HuH-7 (cell line): Measurements from ENCODE around the gene ABI2.
A peak's percentile ranks its signal among the peaks of the same experiment; 100 is the strongest.
"Not testable (repeated sequence)": the region's sequence is repeated elsewhere in the genome, so short reads cannot be mapped to it uniquely, and the experiment has no call there.

Experiments used
- DNase-seq: peaks from one replicate; pipeline ENCODE4 v3.0.0; 2011; ENCODE audit warnings: low spot score

Gene ABI2

DNA sequence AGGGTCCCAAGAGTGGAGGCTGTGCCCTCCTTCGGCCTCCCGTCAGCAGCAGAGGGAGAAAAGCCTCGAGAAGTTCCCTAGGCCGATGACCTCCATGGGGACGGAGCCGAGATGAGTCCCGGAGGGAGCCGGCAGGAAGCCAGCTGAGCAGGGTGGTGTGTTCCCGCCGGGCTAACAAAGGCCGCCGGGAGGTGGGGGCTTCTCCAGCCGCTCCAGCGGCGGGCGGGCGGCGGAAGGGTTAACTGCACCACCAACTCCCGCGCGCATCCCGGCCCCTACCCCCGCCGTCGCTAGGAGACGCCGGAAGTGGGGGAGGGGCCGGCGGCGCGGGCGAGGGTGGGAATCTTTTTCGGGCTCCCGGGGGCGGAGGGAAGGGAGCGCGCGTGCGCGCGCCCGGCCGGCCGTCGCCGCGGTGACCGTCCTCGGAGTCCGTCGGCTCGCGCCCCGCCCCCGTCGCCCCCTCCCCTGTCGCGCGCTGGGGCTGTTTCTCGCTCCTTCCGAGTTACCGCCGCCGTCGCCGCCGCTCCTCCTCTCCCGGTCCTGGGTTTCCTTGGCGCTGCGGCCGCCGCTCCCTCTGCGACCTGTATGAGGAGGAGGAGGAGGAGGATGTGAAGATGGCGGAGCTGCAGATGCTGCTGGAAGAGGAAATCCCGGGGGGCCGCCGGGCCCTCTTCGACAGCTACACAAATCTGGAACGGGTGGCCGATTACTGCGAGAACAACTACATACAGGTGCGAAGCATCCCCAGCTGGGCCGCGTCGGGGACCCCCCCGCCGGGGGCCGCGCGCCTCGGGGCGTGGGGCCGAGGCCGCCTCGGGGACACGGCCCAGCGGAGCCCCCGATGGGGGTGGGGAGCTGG lies at the start of gene ABI2:
Gene ABI2 (plus strand): TSS at position 494 of the 859 bp plus-strand sequence. CDS start 121 bp downstream, at position 615.
- peak; percentile 96 for DNase-seq

DNA sequence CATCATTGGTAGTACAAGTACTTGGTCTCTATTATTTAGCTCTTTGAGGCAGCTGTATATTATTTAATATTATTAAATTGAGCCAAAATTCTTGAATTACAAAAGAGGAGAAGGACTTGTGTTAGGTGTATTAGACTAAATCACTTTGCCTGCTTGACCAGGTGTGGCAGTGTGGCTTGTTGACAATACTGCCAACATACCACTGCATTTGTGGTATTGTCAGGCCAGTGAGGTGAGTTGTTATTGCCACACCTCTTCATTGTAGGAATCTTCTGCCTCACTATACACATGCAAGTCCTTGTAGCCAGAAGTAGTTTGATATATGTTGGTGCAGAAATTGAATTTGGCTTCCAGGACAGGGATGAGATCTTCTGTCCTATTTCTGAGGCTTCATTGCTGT lies 48.9 kb upstream of the ABI2 start:
- DNase-seq, result no peak

DNA sequence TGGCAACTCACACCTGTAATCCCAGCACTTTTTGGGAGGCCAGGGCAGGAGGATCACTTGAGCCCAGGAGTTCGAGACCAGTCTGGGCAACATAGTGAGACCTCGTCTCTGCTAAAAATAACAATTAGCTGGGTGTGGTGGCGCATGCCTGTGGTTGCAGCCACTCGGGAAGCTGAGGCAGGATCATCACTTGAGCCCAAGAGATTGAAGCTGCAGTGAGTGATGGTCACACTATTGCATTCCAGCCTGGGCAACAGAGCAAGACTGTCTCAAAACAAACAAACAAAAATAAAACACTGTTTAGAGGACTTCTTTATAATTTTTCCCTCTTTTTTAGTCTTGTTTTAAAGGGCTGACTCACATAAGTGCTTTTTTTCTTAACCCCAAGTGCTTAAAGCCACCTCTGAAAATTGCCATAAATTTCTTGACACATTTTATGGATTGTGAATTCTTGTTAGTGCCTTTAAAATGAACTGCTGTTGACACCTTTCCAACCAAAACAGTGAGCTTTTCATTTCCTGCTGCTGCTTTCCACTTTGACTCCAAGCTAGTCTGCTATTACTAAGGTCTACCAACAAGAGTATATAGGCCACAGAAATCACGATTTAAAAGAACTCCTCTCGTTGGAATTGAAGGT lies 47.6 kb upstream of the ABI2 start:
- DNase-seq, result no peak

DNA sequence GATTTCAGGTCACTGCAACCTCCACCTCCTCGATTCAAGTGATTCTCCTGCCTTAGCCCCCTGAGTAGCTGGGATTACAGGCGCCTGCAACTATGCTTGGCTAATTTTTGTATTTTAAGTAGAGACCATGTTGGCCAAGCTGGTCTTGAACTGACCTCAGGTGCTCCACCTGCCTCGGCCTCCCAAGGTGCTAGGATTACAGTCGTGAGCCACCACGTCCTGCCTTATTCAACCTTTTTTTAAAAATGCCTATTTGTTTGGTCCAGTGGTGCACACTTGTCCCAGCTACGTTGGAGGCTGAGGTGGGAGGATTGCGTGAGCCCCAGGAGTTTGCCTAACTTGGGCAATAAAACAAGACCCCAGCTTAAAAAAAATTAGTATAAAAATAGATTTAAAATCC lies 46.1 kb upstream of the ABI2 start:
- no peak for DNase-seq

DNA sequence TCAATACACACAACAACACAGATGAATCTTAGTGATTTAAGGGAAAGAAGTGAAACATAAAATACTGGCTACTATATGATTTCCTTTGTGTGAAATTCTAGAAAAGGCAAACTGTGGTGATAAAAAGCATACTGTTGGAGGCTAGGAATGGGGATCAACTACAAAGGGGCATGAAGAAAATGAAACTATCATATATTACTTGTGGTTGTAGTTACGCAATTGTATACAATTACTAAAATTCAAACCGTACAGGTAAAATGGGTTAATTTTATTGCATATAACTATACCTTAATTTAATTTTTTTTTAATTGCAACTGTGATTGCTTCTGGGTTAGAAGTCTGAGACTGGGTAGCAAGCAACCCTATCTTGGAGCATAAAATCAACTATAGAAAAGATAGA lies 41.7 kb upstream of the ABI2 start:
- no peak for DNase-seq

DNA sequence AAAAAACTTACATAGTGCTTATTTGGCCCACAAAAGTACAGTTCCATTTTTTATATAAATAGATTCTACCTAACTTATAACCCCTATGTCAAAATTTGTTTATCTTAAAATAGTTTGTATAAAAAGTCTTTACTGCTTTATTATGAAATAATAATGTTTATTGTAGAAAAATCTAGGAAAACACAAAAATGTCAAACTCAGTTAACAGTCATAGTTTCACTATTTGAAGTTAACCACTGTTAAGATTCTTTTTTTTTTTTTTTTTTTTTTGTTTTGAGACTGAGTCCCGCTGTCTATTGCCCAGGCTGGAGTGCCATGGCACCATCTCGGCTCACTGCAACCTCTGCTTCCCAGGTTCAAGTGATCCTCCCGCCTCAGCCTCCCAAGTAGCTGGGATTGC lies 26.5 kb upstream of the ABI2 start:
- no peak for DNase-seq

DNA sequence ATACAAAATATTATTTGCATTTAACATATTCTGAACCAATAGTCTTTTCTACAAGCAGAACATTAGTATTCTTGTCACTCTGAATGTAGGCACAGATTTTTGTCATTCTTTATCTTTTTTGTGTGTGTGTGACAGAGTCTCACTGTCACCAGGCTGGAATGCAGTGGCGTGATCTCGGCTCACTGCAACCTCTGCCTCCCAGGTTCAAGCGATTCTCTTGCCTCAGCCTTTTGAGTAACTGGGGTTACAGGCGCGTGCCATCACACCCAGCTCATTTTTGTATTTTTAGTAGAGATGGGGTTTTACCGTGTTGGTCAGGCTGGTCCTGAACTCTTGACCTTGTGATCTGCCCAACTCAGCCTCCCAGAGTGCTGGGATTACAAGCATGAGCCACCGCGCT lies 25.6 kb upstream of the ABI2 start:
- DNase-seq, result not testable (repeated sequence)

DNA sequence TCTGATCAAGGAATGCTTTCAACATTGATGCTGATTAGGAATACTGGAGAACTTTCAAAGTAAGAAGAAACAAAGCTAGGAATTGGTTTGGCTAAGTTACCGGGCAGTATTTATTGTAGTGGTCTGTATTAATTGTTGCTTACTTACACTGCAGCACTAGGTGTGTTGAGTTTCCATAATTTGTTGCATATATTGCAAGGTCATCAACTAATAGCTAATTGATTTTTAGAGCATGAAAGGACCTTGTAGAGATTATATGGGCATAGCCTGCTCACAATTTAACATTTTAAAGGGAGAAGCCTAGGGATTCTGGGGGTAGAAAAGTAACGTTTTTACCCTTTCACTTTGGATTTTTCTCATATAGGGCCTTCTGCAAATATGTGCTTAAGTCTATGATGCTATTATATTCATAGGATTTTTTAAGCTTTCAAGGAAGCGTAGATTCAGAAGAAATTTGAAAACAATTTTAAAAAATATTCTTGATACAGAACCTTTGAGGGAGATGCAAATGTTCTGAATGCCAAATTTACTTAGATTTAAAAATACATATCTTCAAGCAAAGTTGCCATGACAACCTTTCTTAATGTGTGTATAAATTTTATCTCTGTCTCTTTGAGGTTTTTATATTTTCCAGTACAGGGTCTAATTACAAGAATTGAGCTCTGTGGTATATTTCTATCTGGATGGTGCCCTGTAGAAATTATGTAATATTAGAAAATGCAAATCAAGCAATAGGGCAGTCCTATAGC lies 17.3 kb upstream of the ABI2 start:
- no peak for DNase-seq

DNA sequence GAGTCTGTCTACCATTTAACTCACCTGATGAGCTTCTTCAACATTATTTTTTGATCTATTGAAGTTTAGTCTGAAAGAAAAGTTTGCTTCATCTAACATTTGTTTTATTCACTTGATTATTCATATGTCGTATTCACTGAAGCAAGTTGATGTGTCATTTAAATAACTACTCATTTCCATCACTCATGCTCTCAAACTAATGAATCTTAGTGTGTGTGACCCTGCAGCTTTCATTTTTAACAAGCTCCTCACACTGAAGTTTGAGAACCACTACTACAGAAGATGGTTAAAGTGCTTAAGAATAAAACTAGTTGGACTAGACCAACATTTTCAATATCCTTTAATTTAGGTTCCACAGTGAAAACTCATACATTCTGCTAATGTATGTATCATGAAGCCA lies 1.8 kb upstream of the ABI2 start:
- DNase-seq, result no peak

DNA sequence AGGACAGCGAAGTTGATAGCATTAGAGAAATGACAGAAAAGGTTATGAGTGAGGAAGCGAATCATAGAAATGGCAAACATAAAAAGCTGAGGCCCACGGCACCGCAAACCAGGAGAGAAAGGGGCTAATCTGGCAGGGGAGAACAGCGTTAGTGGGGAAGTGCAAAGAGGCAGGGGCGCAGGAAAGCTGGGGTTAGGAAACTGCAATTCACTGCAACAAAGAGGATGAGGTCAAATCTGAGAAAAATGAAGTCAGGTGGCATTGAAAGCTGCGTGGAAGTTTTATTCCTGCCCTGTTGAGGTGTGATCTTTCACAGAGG lies 653 bp upstream of the ABI2 start:
- DNase-seq, result no peak

DNA sequence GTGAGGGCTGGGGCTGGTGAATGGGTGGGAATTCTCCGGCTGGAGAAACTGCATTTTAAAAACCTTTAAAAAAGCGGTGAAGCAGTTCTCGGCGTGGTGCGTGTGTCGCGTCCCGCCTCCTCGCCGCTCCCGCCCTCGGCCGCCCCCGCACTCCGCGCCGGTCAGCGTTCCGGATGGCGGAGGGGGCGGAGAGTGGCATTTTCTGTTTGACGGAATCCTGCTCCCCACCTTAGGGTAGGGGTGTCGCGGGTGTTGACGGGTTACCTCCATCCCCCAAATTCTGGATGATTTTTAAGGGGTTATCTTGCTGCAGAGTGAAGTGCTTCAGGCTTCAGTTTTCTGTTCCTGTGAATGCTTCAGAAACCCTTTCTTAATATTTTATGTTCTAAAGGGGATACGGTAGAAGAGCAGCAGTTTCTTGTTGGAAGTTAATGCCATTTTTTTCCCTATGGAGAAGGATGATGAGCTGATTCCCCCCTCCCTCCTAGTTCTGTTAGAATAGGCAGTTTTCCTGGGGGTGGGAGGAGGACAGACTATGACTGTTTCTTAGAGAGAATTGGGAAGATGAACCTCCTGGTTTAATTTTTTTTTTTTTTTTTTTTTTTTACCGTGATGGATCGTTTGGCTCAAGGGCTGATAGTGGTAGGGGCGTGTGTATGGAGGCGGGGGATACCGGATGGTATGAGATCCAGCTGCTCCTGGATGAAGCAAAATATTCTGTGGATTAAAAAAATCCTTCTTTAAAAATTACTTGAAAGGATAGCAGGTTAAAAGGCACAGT lies 756 bp downstream of the ABI2 start:
- peak; percentile 27 for DNase-seq

DNA sequence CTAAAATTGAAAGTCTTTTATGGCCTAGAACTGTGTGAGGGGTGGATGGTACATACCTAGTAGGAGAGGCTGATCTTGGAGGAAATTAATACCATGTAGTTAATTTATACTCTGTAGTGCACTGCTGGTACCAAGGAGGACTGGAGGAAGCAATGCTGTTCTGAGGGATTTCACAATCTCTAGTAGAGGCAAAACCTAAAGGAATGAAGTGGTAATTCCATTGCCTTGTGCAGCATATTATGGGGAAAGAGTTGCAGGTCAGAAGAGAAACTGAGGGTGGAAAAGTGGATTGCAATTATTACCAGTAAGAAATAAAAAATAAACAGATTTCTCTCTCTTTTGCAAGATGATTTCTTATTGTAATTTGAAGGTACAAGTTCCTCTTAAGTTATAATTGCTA lies 2.2 kb downstream of the ABI2 start:
- DNase-seq, result peak; percentile 17

DNA sequence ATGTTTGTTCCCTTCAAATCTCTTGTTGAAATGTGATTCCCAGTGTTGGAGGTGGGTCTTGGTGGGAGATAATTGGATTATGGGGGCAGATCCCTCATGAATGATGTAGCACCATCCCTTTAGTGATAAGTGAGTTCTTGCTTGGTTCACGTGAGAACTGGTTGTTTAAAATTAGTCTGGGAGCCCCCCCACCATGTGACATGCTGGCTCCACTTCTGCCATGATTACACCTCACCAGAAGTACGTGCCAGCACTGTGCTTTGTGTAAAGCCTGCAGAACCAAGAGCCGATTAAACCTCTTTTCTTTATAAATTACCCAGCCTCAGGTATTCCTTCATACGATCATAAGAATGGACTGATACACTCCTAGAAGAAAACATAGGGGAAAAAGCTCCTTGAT lies 10.1 kb downstream of the ABI2 start:
- DNase-seq, result no peak

DNA sequence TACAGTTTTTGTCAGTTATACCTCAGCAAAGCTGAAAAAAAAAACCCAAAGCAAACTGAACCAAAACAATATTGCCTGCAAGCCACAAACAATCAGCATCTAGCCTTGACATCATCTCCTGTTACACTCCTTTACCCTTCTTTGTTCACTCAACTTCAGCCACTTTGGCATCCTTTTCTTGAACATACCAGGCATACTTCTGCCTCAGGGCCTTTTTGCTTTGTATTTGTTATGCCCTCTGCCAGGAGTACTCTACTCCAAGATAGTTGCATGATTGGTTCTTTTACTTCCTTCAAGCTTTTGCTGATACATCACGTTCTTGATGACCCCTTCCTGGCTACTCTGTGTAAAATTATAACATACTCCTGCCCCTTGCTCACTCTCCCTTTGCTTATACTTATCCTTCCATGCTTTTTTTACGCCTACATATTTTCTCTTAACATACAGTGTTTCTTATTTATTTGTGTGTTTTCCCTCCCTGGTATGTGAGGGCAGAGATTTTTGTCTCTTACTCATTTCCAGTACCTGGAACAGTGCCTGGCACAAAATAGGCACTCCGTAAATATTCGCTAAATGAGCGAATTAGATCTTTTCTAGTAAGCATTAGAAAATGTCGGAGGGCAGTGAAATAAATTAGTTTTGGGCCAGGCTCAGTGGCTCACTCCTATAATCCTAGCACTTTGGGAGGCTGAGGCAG lies 12.7 kb downstream of the ABI2 start:
- no peak for DNase-seq

DNA sequence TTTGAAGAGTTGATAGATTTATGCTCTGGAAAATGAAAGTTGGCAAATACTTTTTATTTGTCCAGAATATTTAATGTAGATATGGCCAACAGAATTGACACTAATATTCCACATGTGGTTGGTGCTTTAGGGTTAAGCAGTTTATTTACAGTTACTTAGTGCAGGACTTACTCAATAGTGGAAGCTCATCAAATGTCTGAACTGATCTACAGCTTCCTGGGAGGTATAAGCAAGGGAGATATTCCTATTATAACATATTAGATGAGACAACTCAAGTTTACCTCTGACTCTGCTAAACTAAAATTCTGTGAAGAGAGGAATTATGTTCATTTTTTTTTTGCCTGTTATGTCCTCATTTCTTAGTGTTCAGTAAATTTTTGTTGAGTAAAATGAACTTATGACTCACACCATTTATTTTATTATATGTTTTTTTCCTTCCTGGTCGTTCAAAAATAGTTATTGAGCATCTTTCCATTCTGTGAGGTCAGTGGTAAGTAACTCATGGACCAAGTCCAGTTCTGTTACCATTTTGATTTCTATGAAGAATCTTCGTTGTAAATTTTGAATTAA lies 13.6 kb downstream of the ABI2 start:
- DNase-seq, result no peak

DNA sequence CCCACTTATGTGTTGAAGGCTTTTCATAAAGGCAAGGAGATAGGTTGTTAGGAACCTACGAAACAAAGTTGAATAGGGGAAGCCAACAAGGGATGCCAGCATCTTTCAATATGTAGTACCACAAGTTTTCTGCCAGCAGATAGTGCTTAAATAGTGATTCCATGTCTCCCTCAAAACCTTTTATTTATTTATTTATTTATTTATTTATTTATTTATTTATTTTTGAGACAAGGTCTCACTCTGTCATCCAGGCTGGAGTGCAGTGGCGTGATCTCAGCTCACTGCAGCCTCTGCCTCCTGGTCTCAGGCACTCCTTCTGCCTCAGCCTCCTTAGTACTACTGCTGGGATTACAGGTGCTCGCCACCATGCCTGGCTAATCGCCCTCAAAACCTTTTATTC lies 14.2 kb downstream of the ABI2 start:
- not testable (repeated sequence) for DNase-seq

DNA sequence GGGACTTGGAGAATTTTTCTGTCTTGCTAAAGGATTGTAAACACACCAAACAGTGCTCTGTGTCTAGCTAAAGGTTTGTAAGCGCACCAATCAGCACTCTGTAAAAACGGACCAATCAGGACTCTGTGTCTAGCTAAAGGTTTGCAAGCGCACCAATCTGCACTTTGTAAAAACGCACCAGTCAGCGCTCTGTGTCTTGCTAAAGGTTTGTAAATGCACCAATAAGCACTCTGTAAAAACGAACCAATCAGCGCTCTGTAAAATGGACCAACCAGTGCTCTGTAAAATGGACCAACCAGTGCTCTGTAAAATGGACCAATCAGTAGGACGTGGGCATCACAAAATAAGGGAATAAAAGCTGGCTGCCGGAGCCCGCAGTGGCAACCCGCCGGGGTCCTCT lies 16.5 kb downstream of the ABI2 start:
- DNase-seq, result no peak

DNA sequence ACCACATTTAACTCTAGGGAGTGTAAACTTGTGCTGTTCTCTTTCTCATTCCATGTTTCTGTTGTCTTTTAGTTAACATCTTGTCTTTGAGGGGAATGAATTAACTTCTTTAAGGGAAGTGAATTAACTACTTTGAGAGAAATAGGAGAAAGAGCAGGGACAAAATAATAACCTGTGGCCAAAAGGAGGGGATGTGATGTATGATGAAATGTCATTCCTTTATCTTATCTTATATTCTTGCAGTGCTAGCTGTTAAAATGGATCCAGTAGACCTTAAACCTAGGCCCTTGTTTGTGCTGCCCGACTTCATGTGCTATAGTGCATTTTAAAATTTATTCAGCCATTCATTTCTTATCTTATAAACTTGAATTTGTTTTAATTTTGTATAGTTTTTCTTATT lies 18.4 kb downstream of the ABI2 start:
- no peak for DNase-seq

DNA sequence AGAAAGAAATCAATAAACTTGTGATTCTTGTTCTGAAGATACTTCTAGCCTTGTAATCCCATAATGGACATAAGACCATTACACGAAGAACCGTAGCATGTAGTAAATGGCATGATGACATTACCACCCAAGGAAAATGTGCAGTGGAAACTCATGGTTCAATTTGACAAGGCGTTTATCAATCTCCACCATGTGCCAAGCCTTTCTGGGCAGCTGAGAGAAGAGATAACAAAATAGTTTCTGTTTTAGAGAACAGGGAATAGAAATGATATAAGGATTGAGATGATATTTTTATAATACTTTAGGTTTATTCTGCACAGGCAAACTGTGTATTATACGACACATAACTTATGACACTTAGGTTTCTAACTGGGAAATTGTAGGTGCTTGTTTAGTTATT lies 19.2 kb downstream of the ABI2 start:
- DNase-seq, result no peak

DNA sequence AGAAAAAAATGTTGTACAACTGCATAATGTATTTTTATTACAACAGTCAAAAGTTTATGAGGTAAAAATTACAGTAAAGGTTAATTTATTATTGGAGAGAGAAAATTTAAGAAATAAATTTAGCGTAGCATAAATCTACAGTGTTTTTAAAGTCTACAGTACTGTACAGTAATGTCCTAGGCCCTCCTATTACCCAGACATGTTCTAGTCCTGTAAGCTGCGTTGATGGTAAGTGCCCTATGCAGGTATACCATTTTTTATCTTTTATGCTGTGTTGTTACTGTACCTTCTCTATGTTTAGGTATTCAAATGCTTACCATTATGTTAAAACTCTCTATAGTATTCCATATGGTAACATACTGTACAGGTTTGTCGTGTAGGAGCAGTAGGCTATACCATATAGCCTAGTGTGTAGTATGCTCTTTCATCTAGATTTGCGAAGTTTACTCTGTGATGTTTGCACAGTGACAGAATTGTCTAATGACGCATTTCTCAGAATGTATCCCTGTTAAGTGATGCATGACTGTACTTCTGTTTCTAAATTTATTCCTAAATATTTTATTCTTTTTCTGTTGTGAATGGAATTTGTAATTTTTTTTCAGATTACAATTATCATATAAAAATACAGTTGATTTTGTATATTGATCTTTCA lies 24.5 kb downstream of the ABI2 start:
- DNase-seq, result no peak

DNA sequence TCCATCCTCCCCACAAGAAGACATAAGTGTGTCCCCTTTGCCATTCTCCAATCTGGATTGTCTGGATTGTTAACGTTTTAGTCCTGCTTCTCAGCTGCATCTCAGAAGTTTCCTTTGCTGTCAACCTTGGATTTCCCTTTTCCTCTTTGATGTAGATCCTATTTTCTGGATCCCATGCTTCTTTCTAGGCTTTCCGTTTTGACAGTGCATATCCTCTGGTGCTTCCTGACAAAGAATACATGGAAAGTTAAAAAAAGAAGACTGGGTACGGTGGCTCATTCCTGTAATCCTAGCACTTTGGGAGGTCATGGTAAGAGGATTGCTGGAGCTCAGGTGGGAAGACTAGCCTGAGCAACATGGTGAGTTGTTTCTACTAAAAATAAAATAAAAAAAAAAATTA lies 26.8 kb downstream of the ABI2 start:
- DNase-seq, result no peak
